ENCODE measurements around the gene TPSG1.

The TPSG1 gene

DNA sequence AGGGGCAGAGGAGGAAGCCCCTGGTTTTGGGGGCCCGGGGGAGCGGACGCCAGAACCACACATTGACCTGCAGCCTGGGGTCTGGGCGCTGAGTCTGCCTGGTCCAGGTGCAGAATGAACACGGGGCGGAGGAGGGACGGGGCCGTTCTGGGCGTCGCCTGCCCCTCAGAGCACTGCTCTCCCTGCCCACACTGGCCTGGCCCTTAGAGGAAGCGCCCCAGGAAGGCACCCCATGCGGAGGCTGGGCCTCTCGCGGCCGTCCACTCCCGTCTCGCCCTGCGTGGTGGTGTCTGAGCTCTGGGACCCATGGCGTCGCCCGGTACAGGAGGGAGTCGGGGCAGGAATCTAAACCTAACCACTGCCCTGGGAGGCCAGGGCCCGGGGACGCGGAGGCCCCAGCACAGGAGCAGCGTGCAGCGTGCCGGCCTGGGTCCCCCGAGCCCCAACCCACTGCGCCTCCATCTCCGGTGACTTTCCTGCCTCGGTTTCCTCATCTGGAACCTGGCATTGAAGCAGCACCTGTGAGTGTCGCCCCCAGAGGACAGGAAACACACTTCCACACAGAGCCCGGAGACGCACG, 35.1 kb upstream of the TPSG1 start:
- H3K36me3 ChIP-seq (ENCODE audit: control insufficient read depth, insufficient read depth, low read length), result no peaks in the 10 kb centered on the region
- H3K79me2 ChIP-seq, result no peaks in the 10 kb centered on the region
- H3K4me3 ChIP-seq (ENCODE audit: low read depth, low read length), result no peak overlapping the region
- no peaks in the 10 kb centered on the region for H3K9me3 ChIP-seq (ENCODE audit: control insufficient read depth, low read length)
- H3K27ac ChIP-seq, result no peak overlapping the region
- TF ChIP-seq, protein P1, sequence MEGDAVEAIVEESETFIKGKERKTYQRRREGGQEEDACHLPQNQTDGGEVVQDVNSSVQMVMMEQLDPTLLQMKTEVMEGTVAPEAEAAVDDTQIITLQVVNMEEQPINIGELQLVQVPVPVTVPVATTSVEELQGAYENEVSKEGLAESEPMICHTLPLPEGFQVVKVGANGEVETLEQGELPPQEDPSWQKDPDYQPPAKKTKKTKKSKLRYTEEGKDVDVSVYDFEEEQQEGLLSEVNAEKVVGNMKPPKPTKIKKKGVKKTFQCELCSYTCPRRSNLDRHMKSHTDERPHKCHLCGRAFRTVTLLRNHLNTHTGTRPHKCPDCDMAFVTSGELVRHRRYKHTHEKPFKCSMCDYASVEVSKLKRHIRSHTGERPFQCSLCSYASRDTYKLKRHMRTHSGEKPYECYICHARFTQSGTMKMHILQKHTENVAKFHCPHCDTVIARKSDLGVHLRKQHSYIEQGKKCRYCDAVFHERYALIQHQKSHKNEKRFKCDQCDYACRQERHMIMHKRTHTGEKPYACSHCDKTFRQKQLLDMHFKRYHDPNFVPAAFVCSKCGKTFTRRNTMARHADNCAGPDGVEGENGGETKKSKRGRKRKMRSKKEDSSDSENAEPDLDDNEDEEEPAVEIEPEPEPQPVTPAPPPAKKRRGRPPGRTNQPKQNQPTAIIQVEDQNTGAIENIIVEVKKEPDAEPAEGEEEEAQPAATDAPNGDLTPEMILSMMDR (IDR thresholded peaks at IDR 0.05), result no peak
- no peaks in the 10 kb centered on the region for H3K4me1 ChIP-seq
- no peak overlapping the region for H2AFZ ChIP-seq
- no peak overlapping the region for H3K4me2 ChIP-seq (ENCODE audit: low read length)
- no peak overlapping the region for H3K9ac ChIP-seq
- peaks cover 6% of the 10 kb centered on the region for H3K27me3 ChIP-seq (ENCODE audit: control insufficient read depth, insufficient read depth, low read length)

DNA sequence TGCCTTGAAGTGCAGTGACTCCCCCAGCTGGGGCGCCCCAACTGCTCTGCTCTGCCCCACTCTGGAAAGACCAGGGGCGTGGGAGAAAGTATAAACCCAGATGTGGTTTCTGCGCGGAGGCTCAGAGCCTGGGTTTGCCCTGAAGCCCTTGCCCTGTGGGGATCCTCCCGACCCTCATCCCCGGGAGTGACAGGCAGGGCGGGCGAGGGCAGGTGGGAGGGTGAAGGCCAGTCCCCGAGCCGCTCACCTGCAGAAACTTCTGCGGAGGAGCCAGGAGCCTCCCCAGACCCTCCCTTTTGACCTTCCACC, 34.6 kb upstream of the TPSG1 start:
- Histone ChIP-seq H3K27me3 (ENCODE audit: control insufficient read depth, insufficient read depth, low read length) (peaks cover 6% of the 10 kb centered on the region), H2AFZ (no peak overlapping the region)
- TF ChIP-seq, protein P1 (IDR thresholded peaks at IDR 0.05), result no peak

DNA sequence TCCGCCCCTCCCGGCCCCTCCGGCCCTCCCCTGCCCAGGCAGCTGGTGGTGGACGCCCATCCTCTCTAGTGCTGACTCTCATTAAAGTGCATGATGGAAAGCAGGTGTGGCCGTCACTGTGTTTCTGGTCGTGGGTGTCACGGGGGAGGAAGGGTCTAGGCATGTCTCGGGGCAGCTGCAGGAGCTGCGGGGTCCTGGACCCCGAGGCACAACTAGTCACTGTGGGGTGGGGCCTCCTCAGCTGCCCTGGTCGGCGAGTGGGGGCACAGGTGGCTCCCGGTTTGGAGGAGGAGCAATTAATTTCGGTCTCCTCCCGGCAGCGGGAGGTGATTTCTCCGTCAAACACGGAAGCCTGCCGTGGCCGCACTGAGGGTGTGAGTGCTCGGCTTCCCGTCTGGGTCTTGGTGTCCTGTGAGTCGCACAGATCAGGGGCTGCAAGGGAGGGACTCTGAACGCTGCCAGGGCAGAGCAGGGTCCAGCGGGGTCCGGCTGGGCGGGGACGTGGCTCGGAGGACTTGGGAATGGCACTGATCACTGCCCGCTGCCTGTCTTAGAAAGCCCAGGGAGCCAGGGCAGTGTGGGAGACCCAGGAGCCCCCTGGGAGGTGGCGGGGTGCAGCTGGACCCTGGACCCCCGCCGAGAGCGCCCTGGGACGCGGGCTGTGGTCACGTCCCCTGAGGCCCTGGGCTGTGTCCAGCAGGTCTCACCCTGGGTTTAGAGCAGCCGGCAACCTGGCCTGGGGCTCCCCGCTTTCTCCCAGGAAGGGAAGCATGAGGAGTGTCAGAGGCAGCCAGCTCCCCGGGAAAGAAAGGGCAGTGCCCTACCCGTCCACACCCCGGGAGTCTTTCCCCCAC, 34.1 kb upstream of the TPSG1 start:
- TF ChIP-seq, protein P1 (IDR thresholded peaks at IDR 0.05), result no peak
- Histone ChIP-seq H3K9ac (no peak overlapping the region), H3K36me3 (ENCODE audit: control insufficient read depth, insufficient read depth, low read length) (no peaks in the 10 kb centered on the region), H3K4me2 (ENCODE audit: low read length) (peak overlapping the region; percentile 46), H3K79me2 (no peaks in the 10 kb centered on the region), H2AFZ (no peak overlapping the region), H3K4me1 (no peaks in the 10 kb centered on the region), H3K4me3 (ENCODE audit: low read depth, low read length) (peak overlapping the region; percentile 1), H3K27me3 (ENCODE audit: control insufficient read depth, insufficient read depth, low read length) (peaks cover 6% of the 10 kb centered on the region), H3K27ac (no peak overlapping the region), H3K9me3 (ENCODE audit: control insufficient read depth, low read length) (no peaks in the 10 kb centered on the region)

More for the DNA sequence above, 34.6 kb upstream of the TPSG1 start:
- Histone ChIP-seq H3K36me3 (ENCODE audit: control insufficient read depth, insufficient read depth, low read length) (no peaks in the 10 kb centered on the region), H3K4me2 (ENCODE audit: low read length) (no peak overlapping the region), H3K9me3 (ENCODE audit: control insufficient read depth, low read length) (no peaks in the 10 kb centered on the region), H3K9ac (no peak overlapping the region), H3K79me2 (no peaks in the 10 kb centered on the region), H3K4me3 (ENCODE audit: low read depth, low read length) (no peak overlapping the region), H3K4me1 (no peaks in the 10 kb centered on the region), H3K27ac (no peak overlapping the region)

DNA sequence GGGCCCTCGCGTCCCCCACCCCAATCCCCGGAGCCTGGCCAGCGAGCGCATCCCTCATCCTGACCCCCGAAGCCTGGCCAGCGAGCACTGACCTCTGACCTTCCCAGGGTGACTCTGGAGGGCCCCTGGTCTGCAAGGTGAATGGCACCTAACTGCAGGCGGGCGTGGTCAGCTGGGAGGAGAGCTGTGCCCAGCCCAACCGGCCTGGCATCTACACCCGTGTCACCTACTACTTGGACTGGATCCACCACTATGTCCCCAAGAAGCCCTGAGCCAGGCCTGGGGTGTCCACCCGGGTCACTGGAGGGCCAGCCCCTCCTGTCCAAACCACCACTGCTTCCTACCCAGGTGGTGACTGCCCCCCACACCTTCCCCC, 33.1 kb upstream of the TPSG1 start:
- Histone ChIP-seq H3K27ac (no peak overlapping the region), H3K27me3 (ENCODE audit: control insufficient read depth, insufficient read depth, low read length) (peaks cover 6% of the 10 kb centered on the region), H3K9ac (no peak overlapping the region), H3K4me2 (ENCODE audit: low read length) (no peak overlapping the region), H3K4me1 (no peaks in the 10 kb centered on the region), H3K79me2 (no peaks in the 10 kb centered on the region), H3K36me3 (ENCODE audit: control insufficient read depth, insufficient read depth, low read length) (no peaks in the 10 kb centered on the region), H3K4me3 (ENCODE audit: low read depth, low read length) (no peak overlapping the region), H2AFZ (no peak overlapping the region), H3K9me3 (ENCODE audit: control insufficient read depth, low read length) (no peaks in the 10 kb centered on the region)
- TF ChIP-seq, protein P1 (IDR thresholded peaks at IDR 0.05), result no peak
